Activated CD8-positive, alpha-beta memory T cell treated with anti-CD3 and anti-CD28 coated beads for 1 hour (primary cell): Measurements from ENCODE around the gene PISD.

Source experiments
- DNase-seq, 2 donors: peaks; one replicate each; pipeline ENCODE4 v3.0.0-alpha.2; 2020; ENCODE audit warnings: low read depth in 1 of 2; ENCODE audit errors: extremely low read depth in 1 of 2

PISD gene

DNA sequence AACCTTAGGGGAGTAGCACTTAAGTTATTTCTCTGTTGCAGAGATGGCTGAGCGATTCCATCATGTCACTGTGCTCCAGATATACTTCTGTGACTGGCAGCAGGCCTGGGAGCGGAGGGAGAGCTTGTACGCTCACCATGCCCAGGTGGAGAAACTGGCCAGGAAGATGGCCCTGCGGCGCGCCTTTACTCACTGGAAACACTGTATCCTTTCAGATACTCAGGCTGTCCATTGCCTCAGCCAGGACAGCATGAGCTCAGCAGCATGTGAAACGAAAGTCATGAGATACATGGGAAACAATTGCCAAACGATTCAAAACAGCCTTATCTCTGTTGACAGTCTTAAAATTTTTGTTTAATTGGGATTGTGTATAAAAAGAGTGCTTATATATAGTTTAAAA, 86.8 kb downstream of the PISD start:
- no peak for DNase-seq

DNA sequence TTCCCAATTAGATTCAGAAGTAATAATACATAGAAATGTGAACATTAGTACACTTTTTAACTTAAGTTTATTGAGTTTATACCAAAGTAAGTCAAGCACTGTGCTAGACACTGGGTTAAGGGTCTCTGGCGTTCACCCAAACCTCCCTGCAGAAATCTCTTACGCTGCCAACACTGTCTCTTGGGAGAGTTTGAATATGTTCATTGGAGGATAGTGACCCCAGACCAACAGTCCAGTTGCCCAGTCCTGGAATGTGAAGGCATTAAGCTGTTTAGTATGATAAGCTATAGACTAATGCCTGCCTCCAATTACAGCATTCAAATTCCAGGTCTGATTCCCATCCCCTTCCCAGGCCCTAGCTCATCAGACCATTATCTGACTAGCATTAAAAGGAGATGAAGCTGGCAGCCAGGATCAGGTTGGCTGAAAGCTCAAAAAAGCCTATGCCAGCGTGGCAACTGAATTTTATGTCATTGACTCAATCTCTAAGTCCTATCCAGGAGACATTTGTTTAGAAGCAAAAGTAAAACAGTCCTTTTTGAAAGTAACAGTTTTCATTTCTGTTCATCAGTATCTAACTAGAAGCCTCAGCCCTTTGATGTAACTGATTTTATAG, 87.9 kb downstream of the PISD start:
- DNase-seq: no peak

DNA sequence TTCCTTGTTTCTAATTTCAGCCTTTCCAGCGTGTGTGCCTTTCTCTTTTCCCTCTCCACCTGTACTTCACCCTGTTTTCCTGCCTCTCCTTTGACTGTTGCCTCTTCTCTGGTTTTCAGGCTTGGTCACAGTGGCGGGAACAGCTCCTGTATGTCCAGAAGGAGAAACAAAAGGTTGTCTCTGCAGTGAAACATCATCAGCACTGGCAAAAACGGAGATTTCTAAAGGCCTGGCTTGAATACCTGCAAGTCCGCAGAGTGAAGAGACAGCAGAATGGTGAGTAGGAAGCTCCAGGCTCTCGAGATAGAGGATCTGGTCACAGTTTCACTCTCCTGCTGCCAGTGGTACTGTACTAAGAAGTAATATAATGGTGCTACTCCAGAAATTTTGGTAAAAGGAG, 89.1 kb downstream of the PISD start:
- DNase-seq: no peak

DNA sequence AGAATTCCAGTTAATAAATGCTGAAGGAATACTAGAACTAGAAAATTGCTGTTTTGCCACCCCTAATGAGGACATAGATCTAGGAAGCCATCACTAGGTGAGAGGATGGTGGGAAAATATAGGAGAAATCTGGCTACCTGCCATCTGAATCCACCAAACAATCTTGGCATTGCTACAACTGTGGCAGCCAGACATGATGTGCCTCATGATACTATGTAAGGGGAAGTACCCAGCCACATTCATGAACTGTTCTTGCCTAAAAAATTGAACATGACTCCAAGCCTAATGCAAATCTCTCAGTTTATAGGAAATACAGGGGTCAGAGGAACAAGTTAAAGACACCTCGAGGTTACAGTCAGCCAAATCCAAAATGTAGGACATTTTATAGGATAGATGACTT, 92.9 kb downstream of the PISD start:
- DNase-seq: no peak
